H1 (cell line): ENCODE data around the gene CTH. TPM values are rescaled to one million over a fixed set of nuclear protein-coding genes. Genes with fewer than 3 reads are reported as not detected.

ENCODE experiments used
- CHD7 ChIP-seq: fragments of 300-600 bp; sonication (generic); IDR thresholded peaks from 2 replicates; pipeline ENCODE4 v1.7.1; 2012; ENCODE audit warnings: low read length, moderate library complexity, mild to moderate bottlenecking, inconsistent platforms; ENCODE audit not compliant: insufficient replicate concordance
- RXRA ChIP-seq: IDR thresholded peaks from 2 replicates; pipeline ENCODE4 v1.6.1; 2011; ENCODE audit warnings: low read depth, mild to moderate bottlenecking, low read length, moderate library complexity; ENCODE audit not compliant: insufficient read depth
- polyA plus RNA-seq, 7 experiments: library from polyadenylated mRNA; depleted of rRNA in 3 of 7; stranded (reverse) in 5 of 7; unstranded in 2 of 7; fragments of >200 nt in 5 of 7; fragments of 200-250 nt in 2 of 7; gene quantifications; 1 replicate in 5 of 7; 2 replicates in 1 of 7; 4 replicates in 1 of 7; pipeline versions ENCODE4 v1.2.1 to v1.2.3, GENCODE V29; 2011 to 2013; ENCODE audit warnings: missing spikeins in 2 of 7, mixed read lengths in 2 of 7
- total RNA-seq: library from RNA; stranded (reverse); fragmentation: NEBNext Ultra II Directional; extraction: Animal tissue kit (Norgen Biotek cat#: 25700); gene quantifications from 2 replicates; pipeline ENCODE4 v1.2.1, GENCODE V29; 2021

CTH gene
- total and polyA plus RNA-seq, 2 of the 8 experiments (the other 6 are each of a cell fraction or from before 2014, with no cell fraction given), result 31.7 to 33.2 TPM

- TF ChIP-seq CHD7, result no peak
- no peak for TF ChIP-seq RXRA
Observed at GRCh38 chr1:70436622-70437251, 25.7 kb downstream of the CTH start (continued).
